GM23248 (cell line): ENCODE results near the gene FTO.

Experiments
- EZH2 ChIP-seq: fragments of 200-600 bp; sonication (generic); IDR thresholded peaks from 2 replicates; pipeline ENCODE4 v1.6.1; 2018; ENCODE audit warnings: antibody characterized with exemption, mild to moderate bottlenecking; ENCODE audit not compliant: insufficient read depth, poor library complexity, severe bottlenecking
- EZH2phosphoT487 ChIP-seq: fragments of 200-600 bp; sonication (generic); IDR thresholded peaks from 2 replicates; pipeline ENCODE4 v1.6.1; 2018; ENCODE audit warnings: antibody characterized with exemption, moderate library complexity, mild to moderate bottlenecking, low read depth; ENCODE audit not compliant: insufficient read depth

GRCh38 chr16:54115558-54115957, 411.6 kb downstream of the FTO start:
- no peak for TF ChIP-seq EZH2
- TF ChIP-seq EZH2phosphoT487, result no peak
